ENCODE data around the gene KCNH6.

GRCh38 chr17:63544467-63545301 is 21.5 kb downstream of the KCNH6 start:
- TF ChIP-seq POLR2A (conservative IDR thresholded peaks at IDR 0.05) (no peak), ZFP1 (CRISPR knock-in tag; IDR thresholded peaks at IDR 0.05) (no peak), CTCF (IDR thresholded peaks at IDR 0.05 in 2 of 3, conservative IDR thresholded peaks at IDR 0.05 in 1 of 3; ENCODE audit: insufficient read depth in 2 of 3, low read depth in 1 of 3, low read length in 3 of 3) (no peak), KLF16 (IDR thresholded peaks at IDR 0.05) (no peak), ZNF561 (CRISPR knock-in tag; conservative IDR thresholded peaks at IDR 0.05) (no peak), RAD21 (CRISPR knock-in tag; conservative IDR thresholded peaks at IDR 0.05 in 1 of 2, IDR thresholded peaks at IDR 0.05 in 1 of 2) (no peak), ZFP36 (IDR thresholded peaks at IDR 0.05; ENCODE audit: low read depth, low read length, partially characterized antibody) (no peak), EP300 (IDR thresholded peaks at IDR 0.05; ENCODE audit: low read length) (no peak), SPI1 (IDR thresholded peaks at IDR 0.05; ENCODE audit: borderline replicate concordance, low read depth, low read length) (no peak), ZNF778 (CRISPR knock-in tag; IDR thresholded peaks at IDR 0.05) (no peak)
